ENCODE measurements around the gene OR6C68.

Gene OR6C68

GRCh38 chr12:55515696-55516095, 23.5 kb downstream of the OR6C68 start:
- H3K79me2 ChIP-seq (ENCODE audit: control insufficient read depth, low read length), result no peaks in the 10 kb centered on the region
- H3K4me2 ChIP-seq (ENCODE audit: low read length), result no peak overlapping the region
- H3K4me3 ChIP-seq (ENCODE audit: low read length), result no peak overlapping the region
- H3K27ac ChIP-seq (ENCODE audit: low read depth, low read length), result no peak overlapping the region
- H3K4me1 ChIP-seq (ENCODE audit: control insufficient read depth, low read length), result no peaks in the 10 kb centered on the region
- no peaks in the 10 kb centered on the region for H3K27me3 ChIP-seq (ENCODE audit: control insufficient read depth, low read length)
- H3K36me3 ChIP-seq (ENCODE audit: control insufficient read depth, low read length), result no peaks in the 10 kb centered on the region
- peaks cover 3% of the 10 kb centered on the region; the same call in 1 of the 2 replicates for H3K9me3 ChIP-seq (ENCODE audit: control insufficient read depth, insufficient read depth, low read length)
- TF ChIP-seq EZH2phosphoT487 (IDR thresholded peaks at IDR 0.05; ENCODE audit: borderline replicate concordance, low read length), result no peak
- TF ChIP-seq CTCF (IDR thresholded peaks at IDR 0.05; ENCODE audit: low read depth, low read length, poor library complexity, severe bottlenecking), result peak; percentile 17
- no peaks in the 10 kb centered on the region for H4K20me1 ChIP-seq (ENCODE audit: control insufficient read depth, insufficient read depth, low read depth, low read length)
- H3F3A ChIP-seq (ENCODE audit: control insufficient read depth, insufficient read depth), result no peaks in the 10 kb centered on the region
- no peaks in the 10 kb centered on the region for H3K9me2 ChIP-seq (replicated peaks; ENCODE audit: control insufficient read depth, low read length)

- H3K36me3 ChIP-seq (ENCODE audit: control insufficient read depth, low read length), result no peaks in the 10 kb centered on the region
- no peaks in the 10 kb centered on the region for H3K4me1 ChIP-seq (ENCODE audit: control insufficient read depth, low read length)
- no peak overlapping the region for H3K27ac ChIP-seq (ENCODE audit: low read depth, low read length)
- TF ChIP-seq CTCF (IDR thresholded peaks at IDR 0.05; ENCODE audit: low read depth, low read length, poor library complexity, severe bottlenecking) (no peak), EZH2phosphoT487 (IDR thresholded peaks at IDR 0.05; ENCODE audit: borderline replicate concordance, low read length) (no peak)
- no peak overlapping the region for H3K4me3 ChIP-seq (ENCODE audit: low read length)
- H3K79me2 ChIP-seq (ENCODE audit: control insufficient read depth, low read length), result no peaks in the 10 kb centered on the region
- no peak overlapping the region for H3K4me2 ChIP-seq (ENCODE audit: low read length)
- no peaks in the 10 kb centered on the region for H3K9me2 ChIP-seq (replicated peaks; ENCODE audit: control insufficient read depth, low read length)
- peaks cover 3% of the 10 kb centered on the region; the same call in 1 of the 2 replicates for H3K9me3 ChIP-seq (ENCODE audit: control insufficient read depth, insufficient read depth, low read length)
- no peaks in the 10 kb centered on the region for H3F3A ChIP-seq (ENCODE audit: control insufficient read depth, insufficient read depth)
- no peaks in the 10 kb centered on the region for H4K20me1 ChIP-seq (ENCODE audit: control insufficient read depth, insufficient read depth, low read depth, low read length)
- no peaks in the 10 kb centered on the region for H3K27me3 ChIP-seq (ENCODE audit: control insufficient read depth, low read length)
Observed at GRCh38 chr12:55516391-55516790, 24.2 kb downstream of the OR6C68 start.
